HL-60 (cell line): ENCODE measurements around the gene RFX8.

Experiments
- DNase-seq, 2 experiments: peaks; one replicate each; pipeline ENCODE4 v3.0.0-alpha.2; 2010 to 2020; ENCODE audit warnings: low read depth in 1 of 2, low spot score in 1 of 2
- H3K27ac ChIP-seq: fragments of 250-450 bp; sonication (Bioruptor Pico); replicated peaks from 2 replicates; pipeline ENCODE4 v1.5.1; 2020; ENCODE audit warnings: mild to moderate bottlenecking, moderate library complexity
- H3K27me3 ChIP-seq: fragments of 250-450 bp; sonication (Bioruptor Pico); 2 replicates; pipeline ENCODE4 v1.5.1; 2021; ENCODE audit warnings: mild to moderate bottlenecking, moderate library complexity; ENCODE audit not compliant: insufficient read depth, poor library complexity, severe bottlenecking
- H3K4me3 ChIP-seq: replicated peaks from 2 replicates; pipeline ENCODE4 v1.5.1; 2011; ENCODE audit warnings: mild to moderate bottlenecking, control low read depth, low read length; ENCODE audit not compliant: insufficient read depth
- CTCF ChIP-seq: IDR thresholded peaks from one replicate; pipeline ENCODE4 v1.5.1; 2011; ENCODE audit warnings: low read length, control low read depth, inconsistent platforms; ENCODE audit not compliant: insufficient read depth
- GABPA ChIP-seq: IDR thresholded peaks from 2 replicates; pipeline ENCODE4 v1.6.1; 2012; ENCODE audit warnings: low read depth
- POLR2AphosphoS5 ChIP-seq: IDR thresholded peaks from 2 replicates; pipeline ENCODE4 v1.6.1; 2012; ENCODE audit warnings: low read depth
- REST ChIP-seq: IDR thresholded peaks from 2 replicates; pipeline ENCODE4 v1.6.1; 2012; ENCODE audit warnings: low read depth; ENCODE audit not compliant: insufficient replicate concordance
- SPI1 ChIP-seq: IDR thresholded peaks from 2 replicates; pipeline ENCODE4 v1.6.1; 2012; ENCODE audit warnings: low read depth, mild to moderate bottlenecking, borderline replicate concordance
- long read RNA-seq: library from polyadenylated mRNA; unstranded; transcript quantifications from one replicate; pipeline ENCODE4 v2.0.0, GENCODE V29; 2020

The RFX8 gene
- long read RNA-seq, partial matches to known transcripts: 0 of 1 reads
- long read RNA-seq, other reads (novel, unspliced or antisense): 1 of 1 reads

DNA sequence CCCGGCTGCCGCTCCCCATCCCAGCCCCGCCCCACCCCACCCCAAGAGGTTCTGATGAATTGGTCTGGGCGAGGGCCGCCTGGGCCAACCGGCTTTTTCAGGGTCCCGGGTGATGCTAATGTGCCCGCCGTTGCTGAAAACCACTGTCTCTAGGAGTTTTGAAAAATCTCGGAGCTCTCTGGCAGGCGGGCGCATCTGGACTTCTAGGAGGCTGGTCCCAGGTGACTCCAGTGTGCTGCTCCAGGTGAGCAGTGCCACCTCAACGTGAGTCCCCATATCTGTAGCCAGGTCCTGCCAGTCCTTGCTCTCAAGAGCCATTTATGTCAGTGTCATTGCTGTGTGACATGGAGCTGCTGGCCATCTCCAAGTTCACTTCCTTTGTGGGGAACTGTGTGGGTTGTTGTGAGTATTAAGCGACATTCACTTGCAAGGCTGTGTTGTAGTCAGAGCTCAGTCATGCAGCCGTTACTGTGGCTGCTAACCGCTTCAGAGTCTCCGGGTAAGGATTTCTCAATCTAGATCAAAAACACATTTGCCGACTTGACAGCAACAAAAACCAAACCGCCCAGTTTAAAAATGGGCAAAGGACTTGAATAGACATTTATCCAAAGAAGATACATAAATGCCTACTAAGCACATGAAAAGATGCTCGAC lies at the start of gene RFX8:
TSS of gene RFX8 (minus strand) at position 382 of the 654 bp plus-strand sequence. CDS start 8,264 bp downstream, outside the sequence.
- H3K4me3 ChIP-seq: peak within 1 kb of the TSS; percentile 64
- no peaks in the 10 kb centered on the region for H3K27me3 ChIP-seq
- DNase-seq: peak; percentile 72 to 94
- peak within 1 kb of the TSS; percentile 90 for H3K27ac ChIP-seq
- TF ChIP-seq SPI1 (peak; percentile 76; the same call in 1 of the 2 replicates), POLR2AphosphoS5 (peak; percentile 82), CTCF (no peak), REST (no peak)

- Histone ChIP-seq H3K27me3 (no peaks in the 10 kb centered on the region), H3K4me3 (no peak overlapping the region), H3K27ac (no peak overlapping the region)
- no peak for DNase-seq
- TF ChIP-seq CTCF: no peak
- no peak for TF ChIP-seq GABPA
- TF ChIP-seq REST: no peak
- no peak for TF ChIP-seq POLR2AphosphoS5
- no peak for TF ChIP-seq SPI1
These were observed 46.6 kb upstream of the RFX8 start for GRCh38 chr2:101521487-101521886.

- Histone ChIP-seq H3K27me3 (no peaks in the 10 kb centered on the region), H3K4me3 (no peak overlapping the region), H3K27ac (no peak overlapping the region)
- TF ChIP-seq POLR2AphosphoS5 (no peak), GABPA (no peak), REST (no peak), CTCF (no peak), SPI1 (no peak)
- no peak for DNase-seq
These were observed 45.3 kb upstream of the RFX8 start for GRCh38 chr2:101520246-101520645.
